HG02642 (cell line): Measurements from ENCODE around the gene SLC4A2.

ENCODE experiments used
- ATAC-seq: cut with Tn5 transposase; IDR thresholded peaks from one replicate; pipeline ENCODE4 v1.9.1; 2021; ENCODE audit warnings: mild to moderate bottlenecking; ENCODE audit not compliant: unreplicated experiment, poor library complexity

Gene SLC4A2

GRCh38 chr7:151088856-151089699 lies 29.7 kb downstream of the SLC4A2 start:
- no peak for ATAC-seq

GRCh38 chr7:151089893-151090730 lies 30.7 kb downstream of the SLC4A2 start:
- no peak for ATAC-seq

- ATAC-seq = no peak
Observed at GRCh38 chr7:151091003-151091402, 31.6 kb downstream of the SLC4A2 start.

- ATAC-seq = no peak
Observed at GRCh38 chr7:151091431-151091830, 32.0 kb downstream of the SLC4A2 start.

GRCh38 chr7:151091988-151092387 lies 32.6 kb downstream of the SLC4A2 start:
- ATAC-seq = no peak

GRCh38 chr7:151093748-151094147 lies 34.4 kb downstream of the SLC4A2 start:
- ATAC-seq = no peak

GRCh38 chr7:151094675-151095074 lies 35.3 kb downstream of the SLC4A2 start:
- no peak for ATAC-seq

GRCh38 chr7:151095123-151095797 lies 35.9 kb downstream of the SLC4A2 start:
- ATAC-seq = no peak

GRCh38 chr7:151095828-151096475 lies 36.6 kb downstream of the SLC4A2 start:
- ATAC-seq = no peak

GRCh38 chr7:151099486-151100211 lies 40.3 kb downstream of the SLC4A2 start:
- no peak for ATAC-seq

GRCh38 chr7:151100921-151101320 lies 41.5 kb downstream of the SLC4A2 start:
- ATAC-seq = no peak

- no peak for ATAC-seq
Observed at GRCh38 chr7:151101621-151102396, 42.4 kb downstream of the SLC4A2 start.

- no peak for ATAC-seq
Observed at GRCh38 chr7:151102991-151103390, 43.6 kb downstream of the SLC4A2 start.

GRCh38 chr7:151103973-151104372 lies 44.6 kb downstream of the SLC4A2 start:
- ATAC-seq = no peak

GRCh38 chr7:151104411-151105235 lies 45.2 kb downstream of the SLC4A2 start:
- ATAC-seq = no peak

- ATAC-seq = no peak
Observed at GRCh38 chr7:151107882-151108281, 48.5 kb downstream of the SLC4A2 start.

- ATAC-seq = no peak
Observed at GRCh38 chr7:151109094-151110048, 50.0 kb downstream of the SLC4A2 start.
